B cell (primary cell): ENCODE measurements around the gene CALN1.

Experiments
- EZH2 ChIP-seq: IDR thresholded peaks from 2 replicates; pipeline ENCODE4 v1.6.1; 2012; ENCODE audit warnings: borderline replicate concordance, low read depth, mild to moderate bottlenecking, moderate library complexity, low read length; ENCODE audit not compliant: insufficient read depth, poor library complexity, severe bottlenecking
- TF ChIP-seq, protein P1 (sequence below): fragments of 200-600 bp; IDR thresholded peaks from one replicate; pipeline ENCODE4 v1.8.0; 2022; ENCODE audit warnings: antibody characterized with exemption, mild to moderate bottlenecking

GRCh38 chr7:72078856-72079255 lies 333.3 kb downstream of the CALN1 start:
- TF ChIP-seq, protein P1, sequence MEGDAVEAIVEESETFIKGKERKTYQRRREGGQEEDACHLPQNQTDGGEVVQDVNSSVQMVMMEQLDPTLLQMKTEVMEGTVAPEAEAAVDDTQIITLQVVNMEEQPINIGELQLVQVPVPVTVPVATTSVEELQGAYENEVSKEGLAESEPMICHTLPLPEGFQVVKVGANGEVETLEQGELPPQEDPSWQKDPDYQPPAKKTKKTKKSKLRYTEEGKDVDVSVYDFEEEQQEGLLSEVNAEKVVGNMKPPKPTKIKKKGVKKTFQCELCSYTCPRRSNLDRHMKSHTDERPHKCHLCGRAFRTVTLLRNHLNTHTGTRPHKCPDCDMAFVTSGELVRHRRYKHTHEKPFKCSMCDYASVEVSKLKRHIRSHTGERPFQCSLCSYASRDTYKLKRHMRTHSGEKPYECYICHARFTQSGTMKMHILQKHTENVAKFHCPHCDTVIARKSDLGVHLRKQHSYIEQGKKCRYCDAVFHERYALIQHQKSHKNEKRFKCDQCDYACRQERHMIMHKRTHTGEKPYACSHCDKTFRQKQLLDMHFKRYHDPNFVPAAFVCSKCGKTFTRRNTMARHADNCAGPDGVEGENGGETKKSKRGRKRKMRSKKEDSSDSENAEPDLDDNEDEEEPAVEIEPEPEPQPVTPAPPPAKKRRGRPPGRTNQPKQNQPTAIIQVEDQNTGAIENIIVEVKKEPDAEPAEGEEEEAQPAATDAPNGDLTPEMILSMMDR = no peak
- no peak for TF ChIP-seq EZH2
